ENCODE results near the gene STIM2. TPM values are rescaled to one million over a fixed set of nuclear protein-coding genes. Genes with fewer than 3 reads are reported as not detected.

The STIM2 gene
- total and polyA plus RNA-seq, 10 of the 15 experiments (the other 5 are each of a cell fraction or from before 2014, with no cell fraction given) = 4.7 to 41.5 (median 16.9) TPM

- ChIA-PET CTCF (interaction anchor here (0.5 kb wide), 1 partner anchor 363 kb away, joined by 3 read pairs; no protein-coding TSS in a partner anchor), RAD21 (ENCODE audit: unreplicated experiment) (interaction anchor here (1.0 to 1.3 kb wide), 3 partner anchors 12 to 64 kb away, joined by 3 to 5 read pairs (median 3); no protein-coding TSS in a partner anchor), SMC1A (ENCODE audit: uncharacterized antibody, unreplicated experiment) (interaction anchor here (1.0 to 1.6 kb wide), 4 partner anchors 8 to 83 kb away, joined by 3 to 4 read pairs (median 4); no protein-coding TSS in a partner anchor), POLR2A (no interaction called here)
- Histone ChIP-seq H2AFZ (ENCODE audit: control insufficient read depth, low read depth, low read length) (no peak overlapping the region), H3K27me3 (replicated peaks in 1 of 2; ENCODE audit: control insufficient read depth in 2 of 2, insufficient read depth in 2 of 2, low read length in 1 of 2) (no peaks in the 10 kb centered on the region), H3K79me2 (ENCODE audit: control insufficient read depth, insufficient read depth, low read length) (no peaks in the 10 kb centered on the region; the same call in none of the 2 replicates), H3K9me3 (replicated peaks; ENCODE audit: control insufficient read depth, insufficient read depth, low read length) (peaks cover 5% of the 10 kb centered on the region), H3K9ac (ENCODE audit: control insufficient read depth, insufficient read depth, low read length) (no peak overlapping the region), H3K36me3 (ENCODE audit: control insufficient read depth in 2 of 2, insufficient read depth in 2 of 2, low read length in 1 of 2) (no peaks in the 10 kb centered on the region; a peak in 1 of 4 replicates), H3K4me2 (ENCODE audit: control insufficient read depth, insufficient read depth) (no peak overlapping the region), H3K27ac (ENCODE audit: control insufficient read depth, insufficient read depth) (no peak overlapping the region), H3K4me3 (no peak overlapping the region), H3K4me1 (ENCODE audit: control insufficient read depth, insufficient read depth, low read length) (peaks cover 6% of the 10 kb centered on the region; the same call in 1 of the 2 replicates), H4K20me1 (ENCODE audit: control insufficient read depth, insufficient read depth) (no peaks in the 10 kb centered on the region)
- BruUV-seq (replicated peaks) = no TSS peak
- intact Hi-C loops (cut with micrococcal nuclease; ENCODE audit: unreplicated experiment) = no loop called here
- in situ Hi-C loops (cut with MboI) = no loop called here
- FAIRE-seq (no peak), ATAC-seq (no peak), DNase-seq (ENCODE audit: low read depth, low spot score) (no peak)
- TF ChIP-seq MLLT1 (IDR thresholded peaks at IDR 0.05) = no peak
- no peak for TF ChIP-seq YY1 (IDR thresholded peaks at IDR 0.05; ENCODE audit: low read depth, low read length)
- TF ChIP-seq ZNF207 (IDR thresholded peaks at IDR 0.05; ENCODE audit: borderline replicate concordance) = no peak
- TF ChIP-seq FOXK2 (IDR thresholded peaks at IDR 0.05) = no peak
- TF ChIP-seq STAT3 (IDR thresholded peaks at IDR 0.05; ENCODE audit: low read depth, low read length) = no peak
- TF ChIP-seq SREBF1 (IDR thresholded peaks at IDR 0.05; ENCODE audit: low read length) = no peak
- no peak for TF ChIP-seq FOXM1 (IDR thresholded peaks at IDR 0.05; ENCODE audit: low read depth, low read length)
- TF ChIP-seq CBX5 (IDR thresholded peaks at IDR 0.05; ENCODE audit: low read depth) = no peak
- no peak for TF ChIP-seq IRF4 (IDR thresholded peaks at IDR 0.05; ENCODE audit: low read depth, low read length)
- TF ChIP-seq EGR1 (IDR thresholded peaks at IDR 0.05; ENCODE audit: borderline replicate concordance in 1 of 2, low read depth in 2 of 2, low read length in 2 of 2) = no peak
- TF ChIP-seq FOS (IDR thresholded peaks at IDR 0.05; ENCODE audit: borderline replicate concordance, extremely low read depth, insufficient read length) = no peak
- no peak for TF ChIP-seq ZBTB40 (IDR thresholded peaks at IDR 0.05; ENCODE audit: borderline replicate concordance)
- no peak for TF ChIP-seq STAT1 (conservative IDR thresholded peaks at IDR 0.05)
- no peak for TF ChIP-seq USF1 (IDR thresholded peaks at IDR 0.05; ENCODE audit: borderline replicate concordance, extremely low read length, insufficient read depth, low read depth, low read length)
- no peak for TF ChIP-seq ZBED1 (IDR thresholded peaks at IDR 0.05; ENCODE audit: borderline replicate concordance)
- TF ChIP-seq BCLAF1 (IDR thresholded peaks at IDR 0.05) = no peak
These were observed 89.8 kb downstream of the STIM2 start for GRCh38 chr4:26950446-26950845.

All from GM12878 (cell line).